NCI-H2196 treated with DMSO at 0.1 percent for 48 hours (cell line): ENCODE results near the gene CSPG4.
A peak's percentile ranks its signal among the peaks of the same experiment; 100 is the strongest.
"Not testable (repeated sequence)": the region's sequence is repeated elsewhere in the genome, so short reads cannot be mapped to it uniquely, and the experiment has no call there.

Source experiments
- DNase-seq: peaks from one replicate; lab custom pipeline; 2025; ENCODE audit not compliant: unreplicated experiment; lab: John Stamatoyannopoulos, UW

CSPG4 gene, protein sequence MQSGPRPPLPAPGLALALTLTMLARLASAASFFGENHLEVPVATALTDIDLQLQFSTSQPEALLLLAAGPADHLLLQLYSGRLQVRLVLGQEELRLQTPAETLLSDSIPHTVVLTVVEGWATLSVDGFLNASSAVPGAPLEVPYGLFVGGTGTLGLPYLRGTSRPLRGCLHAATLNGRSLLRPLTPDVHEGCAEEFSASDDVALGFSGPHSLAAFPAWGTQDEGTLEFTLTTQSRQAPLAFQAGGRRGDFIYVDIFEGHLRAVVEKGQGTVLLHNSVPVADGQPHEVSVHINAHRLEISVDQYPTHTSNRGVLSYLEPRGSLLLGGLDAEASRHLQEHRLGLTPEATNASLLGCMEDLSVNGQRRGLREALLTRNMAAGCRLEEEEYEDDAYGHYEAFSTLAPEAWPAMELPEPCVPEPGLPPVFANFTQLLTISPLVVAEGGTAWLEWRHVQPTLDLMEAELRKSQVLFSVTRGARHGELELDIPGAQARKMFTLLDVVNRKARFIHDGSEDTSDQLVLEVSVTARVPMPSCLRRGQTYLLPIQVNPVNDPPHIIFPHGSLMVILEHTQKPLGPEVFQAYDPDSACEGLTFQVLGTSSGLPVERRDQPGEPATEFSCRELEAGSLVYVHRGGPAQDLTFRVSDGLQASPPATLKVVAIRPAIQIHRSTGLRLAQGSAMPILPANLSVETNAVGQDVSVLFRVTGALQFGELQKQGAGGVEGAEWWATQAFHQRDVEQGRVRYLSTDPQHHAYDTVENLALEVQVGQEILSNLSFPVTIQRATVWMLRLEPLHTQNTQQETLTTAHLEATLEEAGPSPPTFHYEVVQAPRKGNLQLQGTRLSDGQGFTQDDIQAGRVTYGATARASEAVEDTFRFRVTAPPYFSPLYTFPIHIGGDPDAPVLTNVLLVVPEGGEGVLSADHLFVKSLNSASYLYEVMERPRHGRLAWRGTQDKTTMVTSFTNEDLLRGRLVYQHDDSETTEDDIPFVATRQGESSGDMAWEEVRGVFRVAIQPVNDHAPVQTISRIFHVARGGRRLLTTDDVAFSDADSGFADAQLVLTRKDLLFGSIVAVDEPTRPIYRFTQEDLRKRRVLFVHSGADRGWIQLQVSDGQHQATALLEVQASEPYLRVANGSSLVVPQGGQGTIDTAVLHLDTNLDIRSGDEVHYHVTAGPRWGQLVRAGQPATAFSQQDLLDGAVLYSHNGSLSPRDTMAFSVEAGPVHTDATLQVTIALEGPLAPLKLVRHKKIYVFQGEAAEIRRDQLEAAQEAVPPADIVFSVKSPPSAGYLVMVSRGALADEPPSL (N-terminal part only)

DNA sequence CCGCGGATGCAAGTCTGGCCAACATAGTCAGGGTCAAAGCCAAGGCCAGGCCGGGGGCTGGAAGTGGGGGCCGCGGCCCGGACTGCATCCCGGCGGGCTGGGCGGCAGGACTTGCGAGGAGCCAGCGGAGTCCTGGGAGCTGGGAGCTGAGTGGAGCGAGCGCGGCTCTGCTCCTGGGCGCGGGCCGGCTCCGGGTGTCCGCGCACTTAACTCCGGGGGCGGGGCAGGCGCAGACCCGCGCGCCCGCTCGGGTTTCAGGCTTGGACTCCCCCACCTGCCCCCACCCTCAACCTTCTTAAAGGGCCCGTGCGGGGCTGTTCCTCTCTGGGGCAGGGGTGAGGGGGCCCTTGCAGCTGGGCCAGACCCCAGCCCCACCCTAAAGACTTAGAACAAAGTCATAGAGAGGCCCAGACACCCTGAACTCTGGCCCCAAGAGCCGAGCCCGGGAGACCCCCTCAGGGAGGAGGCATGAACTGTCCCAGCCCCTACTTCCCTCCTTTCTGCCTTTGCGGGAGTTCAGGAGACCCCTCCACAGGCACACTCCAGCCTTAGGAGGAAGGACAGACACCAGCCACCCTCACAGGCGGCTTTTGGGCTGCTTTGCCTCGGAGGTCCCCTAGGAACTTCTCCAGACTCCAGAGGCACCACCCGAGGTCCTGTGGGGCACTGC lies at the start of gene CSPG4:
Gene CSPG4, minus strand, starts transcription at position 181 of the 670 bp plus-strand sequence. Its CDS starts 93 bp downstream, at position 88.
- no peak for DNase-seq

DNA sequence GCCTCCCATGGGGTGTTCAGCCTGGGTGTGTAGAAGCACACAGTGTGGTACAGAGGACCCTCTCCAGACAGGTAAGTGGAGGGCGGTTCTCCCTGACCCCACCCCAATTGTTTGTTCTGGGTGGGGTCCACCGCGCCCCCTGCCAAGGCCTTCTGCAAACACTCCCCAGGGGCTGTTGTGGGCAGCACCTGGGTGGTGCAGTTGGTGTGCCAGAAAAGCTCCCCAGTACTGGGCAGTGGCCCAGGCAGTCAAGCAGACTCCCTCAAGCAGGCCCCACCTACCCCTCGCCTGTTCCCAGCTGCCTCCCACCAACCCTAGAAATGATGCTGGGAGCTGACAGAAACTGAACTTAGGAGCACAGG lies 49.7 kb upstream of the CSPG4 start:
- not testable (repeated sequence) for DNase-seq

DNA sequence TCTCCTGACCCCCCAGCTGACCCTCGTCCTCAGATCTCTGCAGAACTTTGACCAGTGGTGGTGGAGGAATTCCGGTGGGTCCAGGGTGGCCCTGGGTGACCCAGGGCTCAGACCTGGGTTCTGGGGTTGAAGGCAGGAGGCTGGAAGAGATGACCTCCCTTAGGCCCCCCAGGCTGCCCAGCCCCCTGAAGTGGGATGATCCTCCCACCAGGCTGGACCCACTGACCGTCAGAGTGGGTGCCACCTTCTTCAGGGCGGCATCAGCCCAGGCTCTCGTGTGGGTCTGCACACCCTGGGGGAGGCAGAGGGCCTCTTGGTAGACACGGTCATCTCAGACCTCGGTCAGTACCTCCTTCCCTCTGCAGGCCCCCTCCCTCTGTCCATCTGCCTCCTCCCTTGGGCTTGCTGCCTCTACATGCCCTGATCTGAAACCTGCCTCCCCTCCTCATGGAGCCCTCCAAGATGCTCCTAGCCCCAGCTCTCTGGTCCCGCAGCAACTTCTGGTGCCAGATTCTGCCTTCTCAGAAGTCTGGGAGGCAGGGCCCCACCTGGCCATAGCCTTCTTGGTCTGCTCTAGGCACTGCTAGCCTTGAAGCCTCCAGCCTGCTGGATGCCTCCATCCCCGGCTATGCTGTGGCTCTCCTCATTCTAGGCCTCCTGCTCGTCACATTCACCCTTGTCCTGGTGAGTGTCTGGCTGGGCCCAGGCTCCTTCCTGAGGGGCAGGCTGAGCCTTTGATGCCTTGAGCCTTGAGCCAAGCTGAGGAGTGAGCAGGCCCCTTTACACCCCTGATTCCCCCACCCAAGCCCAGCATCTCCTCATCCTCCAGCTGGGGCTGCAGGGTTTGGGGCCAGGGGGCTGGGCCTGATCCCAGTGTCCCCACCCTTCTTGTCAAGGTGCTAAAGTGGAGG lies 49.1 kb upstream of the CSPG4 start:
- no peak for DNase-seq

GRCh38 chr15:75760704-75761435 lies 48.2 kb upstream of the CSPG4 start:
- DNase-seq: no peak

DNA sequence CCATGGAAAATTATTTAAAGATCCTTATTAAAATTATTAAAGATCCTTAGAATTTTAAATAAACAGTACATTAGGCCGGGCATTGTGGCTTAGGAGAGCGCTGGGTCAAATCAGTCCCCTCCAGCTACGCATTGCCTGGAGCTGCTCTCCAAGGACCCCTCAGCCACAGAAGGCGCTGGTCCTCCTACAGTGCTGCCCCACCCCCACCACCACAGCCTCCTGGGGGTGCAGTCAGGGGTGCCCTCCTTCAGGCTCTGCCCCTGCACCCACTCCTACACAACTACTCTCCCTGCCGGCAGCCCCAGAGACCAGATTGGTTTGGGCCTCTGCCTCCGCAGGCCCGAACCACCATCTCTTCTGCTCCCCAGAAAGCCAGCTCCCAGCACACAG lies 47.5 kb upstream of the CSPG4 start:
- DNase-seq: not testable (repeated sequence)

GRCh38 chr15:75759416-75760130 lies 46.9 kb upstream of the CSPG4 start:
- no peak for DNase-seq

GRCh38 chr15:75758071-75758872 lies 45.6 kb upstream of the CSPG4 start:
- DNase-seq: peak; percentile 70

- not testable (repeated sequence) for DNase-seq
These were observed 42.2 kb upstream of the CSPG4 start for GRCh38 chr15:75754871-75755270.

GRCh38 chr15:75753145-75753544 lies 40.5 kb upstream of the CSPG4 start:
- no peak for DNase-seq

DNA sequence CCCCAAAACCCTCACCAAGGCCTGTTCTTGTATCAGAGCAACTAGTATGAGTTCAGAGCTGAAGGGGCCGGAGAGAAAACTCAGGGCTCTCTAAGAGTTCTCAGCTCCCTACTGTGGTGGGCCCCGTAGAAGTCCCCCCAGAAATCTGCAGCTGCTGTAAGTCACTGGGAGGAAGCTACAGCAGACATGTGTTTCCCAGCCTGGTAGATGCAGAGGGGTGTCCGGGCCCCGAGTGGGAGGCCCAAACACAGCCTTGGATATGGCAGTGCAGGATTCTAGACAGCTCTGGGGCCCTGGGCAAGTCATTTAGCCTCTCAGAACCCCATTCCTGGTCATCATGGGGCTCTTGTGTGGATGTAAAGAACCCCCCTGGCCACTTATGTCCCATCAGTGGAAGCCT lies 39.2 kb upstream of the CSPG4 start:
- no peak for DNase-seq

GRCh38 chr15:75751116-75751875 lies 38.6 kb upstream of the CSPG4 start:
- no peak for DNase-seq

DNA sequence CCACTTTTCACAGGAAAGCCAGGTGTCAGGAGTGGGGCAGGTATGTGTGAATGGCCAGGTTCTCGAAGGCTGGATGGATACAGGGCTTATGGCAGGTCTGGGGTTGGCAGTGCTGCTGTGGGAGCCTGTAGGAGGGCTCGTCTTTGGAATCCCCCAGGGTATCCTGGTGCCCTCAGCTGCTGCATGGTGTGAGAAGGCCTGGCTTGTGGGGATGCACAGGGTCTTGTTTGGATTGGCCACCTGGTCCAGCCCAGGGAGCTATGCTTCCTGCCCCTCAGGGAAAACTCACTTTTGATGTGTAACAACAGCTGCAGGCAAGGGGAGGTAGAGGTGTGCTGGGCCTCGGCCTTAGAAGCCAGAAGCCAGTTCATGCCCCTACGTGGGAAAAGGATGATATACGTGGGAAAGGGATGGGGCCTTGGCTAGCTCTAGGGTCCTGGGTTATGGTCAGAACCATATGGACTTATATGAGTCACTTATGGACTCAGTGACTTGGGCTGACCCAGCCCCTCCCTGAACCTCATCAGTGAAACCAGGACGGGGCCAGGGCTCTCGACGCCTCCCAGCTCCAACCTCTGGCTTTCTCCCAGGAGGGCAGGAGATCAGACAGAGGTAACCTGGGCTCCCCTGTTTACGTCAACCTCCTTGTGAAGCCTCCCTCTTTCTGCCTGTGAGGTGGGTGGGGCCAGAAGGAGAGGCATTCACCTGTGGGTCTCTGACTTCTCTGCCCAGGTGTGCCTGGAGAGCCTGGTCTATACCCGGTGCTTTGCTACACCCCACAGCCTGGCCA lies 37.8 kb upstream of the CSPG4 start:
- no peak for DNase-seq

- no peak for DNase-seq
These were observed 37.2 kb upstream of the CSPG4 start for GRCh38 chr15:75749820-75750219.

DNA sequence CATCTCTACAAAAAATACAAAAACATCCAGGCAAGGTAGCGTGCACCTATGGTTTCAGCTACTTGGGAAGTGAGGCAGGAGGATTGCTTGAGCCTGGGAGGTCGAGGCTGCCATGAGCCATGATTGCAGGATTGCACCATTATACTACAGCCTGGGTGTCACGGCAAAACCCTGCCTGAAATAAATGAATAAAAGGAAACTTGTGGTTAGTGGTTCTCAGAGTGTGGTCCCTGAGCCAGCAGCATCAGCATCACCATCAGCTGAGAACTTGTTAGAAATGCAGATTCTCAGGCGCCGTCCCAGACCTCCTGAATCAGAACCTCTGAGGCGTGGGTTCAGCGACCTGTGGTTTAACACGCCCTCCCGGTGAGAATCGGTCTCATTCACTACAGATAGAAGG lies 36.2 kb upstream of the CSPG4 start:
- DNase-seq: not testable (repeated sequence)

DNA sequence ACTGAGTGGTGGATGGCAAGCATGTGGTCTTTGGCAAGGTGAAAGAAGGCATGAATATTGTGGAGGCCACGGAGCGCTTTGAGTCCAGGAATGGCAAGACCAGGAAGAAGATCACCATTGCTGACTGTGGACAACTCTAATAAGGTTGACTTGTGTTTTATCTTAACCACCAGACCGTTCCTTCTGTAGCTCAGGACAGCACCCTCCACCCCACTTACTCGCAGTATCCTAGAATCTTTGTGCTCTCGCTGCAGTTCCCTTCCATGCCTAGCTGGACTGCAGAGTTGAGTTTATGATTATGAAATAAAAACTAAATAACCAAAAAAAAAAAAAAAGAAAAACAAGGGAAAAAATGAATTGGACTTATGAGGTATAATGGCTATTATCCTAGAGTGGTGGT lies 34.5 kb upstream of the CSPG4 start:
- DNase-seq: not testable (repeated sequence)

DNA sequence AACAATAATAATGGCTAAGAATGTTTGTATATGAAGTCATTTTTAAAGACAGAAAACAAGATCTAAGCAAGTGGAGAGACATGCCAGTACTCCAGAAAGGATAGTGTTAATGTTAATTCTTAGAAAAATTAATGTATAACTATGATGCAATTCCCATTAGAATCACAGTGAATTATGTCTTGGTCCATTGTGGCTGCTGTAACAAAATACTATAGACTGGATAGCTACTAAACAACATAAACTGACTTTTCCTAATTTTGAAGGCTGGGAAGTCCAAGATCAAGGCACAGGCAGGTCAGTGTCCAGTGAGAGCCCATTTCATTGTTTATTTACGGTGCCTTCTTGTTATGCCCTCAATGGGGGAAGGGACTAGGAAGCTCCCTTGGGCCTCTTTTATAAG lies 32.7 kb upstream of the CSPG4 start:
- DNase-seq: no peak
